ENCODE results near the gene UMAD1.

- TF ChIP-seq EP300 (IDR thresholded peaks at IDR 0.05) (no peak), CTCF (IDR thresholded peaks at IDR 0.05) (no peak)
Measured at GRCh38 chr7:7718492-7718891, 77.9 kb downstream of the UMAD1 start, which contains the start of gene RPA3.

Measured in sigmoid colon (tissue), 4 donors.